NCI-H1417 treated with DMSO at 0.1 percent for 48 hours (cell line): ENCODE data around the gene SPDYE18.
"Not testable (repeated sequence)": the region's sequence is repeated elsewhere in the genome, so short reads cannot be mapped to it uniquely, and the experiment has no call there.

ENCODE experiments used
- DNase-seq: peaks from one replicate; lab custom pipeline; 2025; lab: John Stamatoyannopoulos, UW

Gene SPDYE18, protein sequence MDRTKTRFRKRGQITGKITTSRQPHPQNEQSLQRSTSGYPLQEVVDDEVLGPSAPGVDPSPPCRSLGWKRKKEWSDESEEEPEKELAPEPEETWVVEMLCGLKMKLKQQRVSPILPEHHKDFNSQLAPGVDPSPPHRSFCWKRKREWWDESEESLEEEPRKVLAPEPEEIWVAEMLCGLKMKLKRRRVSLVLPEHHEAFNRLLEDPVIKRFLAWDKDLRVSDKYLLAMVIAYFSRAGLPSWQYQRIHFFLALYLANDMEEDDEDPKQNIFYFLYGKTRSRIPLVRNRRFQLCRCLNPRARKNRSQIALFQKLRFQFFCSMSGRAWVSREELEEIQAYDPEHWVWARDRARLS

DNA sequence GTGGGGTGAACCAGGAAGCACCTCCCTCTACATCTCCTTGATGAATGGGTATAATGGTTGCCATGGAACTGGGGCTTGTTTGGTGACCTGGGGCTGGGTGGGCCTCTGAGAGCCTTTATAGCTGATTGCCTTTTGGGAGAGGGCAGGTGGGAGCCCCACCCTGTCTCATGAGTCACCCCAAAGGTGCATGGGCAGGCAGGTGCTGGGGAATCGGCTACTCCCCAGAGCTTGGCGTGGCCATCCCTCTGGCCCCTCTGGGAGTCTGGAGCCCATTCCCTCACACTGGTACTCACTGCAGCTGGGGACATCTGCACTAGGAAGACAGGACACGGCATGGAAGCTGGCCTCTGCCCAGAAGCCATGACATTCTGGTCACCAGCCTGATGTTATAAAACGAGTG is at the start of gene SPDYE18:
TSS of gene SPDYE18 (minus strand) at position 2 of the 400 bp plus-strand sequence. CDS start 2,046 bp downstream, outside the sequence.
- DNase-seq: not testable (repeated sequence)

DNA sequence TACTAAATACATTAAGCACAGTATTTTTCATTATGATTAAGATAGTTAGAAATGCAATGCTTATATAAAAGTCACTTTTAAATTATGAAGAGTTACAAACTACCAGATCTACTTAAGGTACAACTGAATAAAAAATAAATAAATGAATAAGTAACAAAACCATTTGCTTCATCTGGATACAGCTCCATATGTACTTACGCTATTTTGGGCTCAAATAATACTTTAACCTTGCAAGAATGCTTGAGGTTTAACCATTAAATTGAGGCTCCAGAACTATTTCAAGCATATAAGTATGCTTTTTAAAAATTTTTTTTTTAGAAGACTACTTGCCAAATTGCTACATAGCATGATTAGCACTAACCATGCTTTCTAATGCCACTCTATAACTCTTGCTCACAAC is 46.0 kb upstream of the SPDYE18 start:
- not testable (repeated sequence) for DNase-seq

DNA sequence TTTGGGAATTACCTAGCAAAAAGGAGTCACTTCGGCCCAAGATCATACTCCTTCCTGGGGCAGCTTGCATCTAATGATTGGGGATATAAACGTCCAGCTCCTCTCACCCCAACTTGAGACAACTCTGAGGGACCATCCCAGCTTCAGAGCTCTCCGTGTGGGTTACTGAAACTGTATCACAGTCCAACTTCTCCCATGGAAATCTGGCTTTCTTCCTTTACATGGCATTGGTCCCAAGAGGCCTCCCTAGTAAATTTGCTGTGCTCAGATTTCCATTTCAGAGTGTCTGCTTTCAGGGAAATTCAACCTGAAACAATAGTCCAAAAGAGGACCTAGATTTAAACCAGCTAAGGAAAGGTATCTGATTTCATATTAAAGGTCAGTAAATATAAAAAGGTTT is 45.3 kb upstream of the SPDYE18 start:
- not testable (repeated sequence) for DNase-seq

DNA sequence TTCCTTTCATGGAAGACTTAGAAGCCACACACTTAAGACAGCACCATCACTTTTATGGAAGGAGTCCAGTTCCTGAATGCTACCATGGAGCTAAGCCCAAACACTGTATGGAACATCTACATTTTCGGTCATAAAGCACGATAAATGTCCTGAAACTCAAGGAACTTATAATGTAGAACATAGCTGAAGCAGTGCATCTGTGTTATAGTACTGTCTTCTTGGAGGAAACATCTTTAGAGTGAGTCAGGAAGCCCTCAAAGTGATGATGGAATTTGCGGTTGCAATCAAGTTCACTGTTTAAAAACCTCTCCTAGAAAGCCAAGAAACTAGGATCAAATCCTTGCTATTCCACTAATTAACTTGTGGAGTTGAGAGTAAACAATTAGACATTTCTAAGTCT is 43.5 kb upstream of the SPDYE18 start:
- DNase-seq: not testable (repeated sequence)

DNA sequence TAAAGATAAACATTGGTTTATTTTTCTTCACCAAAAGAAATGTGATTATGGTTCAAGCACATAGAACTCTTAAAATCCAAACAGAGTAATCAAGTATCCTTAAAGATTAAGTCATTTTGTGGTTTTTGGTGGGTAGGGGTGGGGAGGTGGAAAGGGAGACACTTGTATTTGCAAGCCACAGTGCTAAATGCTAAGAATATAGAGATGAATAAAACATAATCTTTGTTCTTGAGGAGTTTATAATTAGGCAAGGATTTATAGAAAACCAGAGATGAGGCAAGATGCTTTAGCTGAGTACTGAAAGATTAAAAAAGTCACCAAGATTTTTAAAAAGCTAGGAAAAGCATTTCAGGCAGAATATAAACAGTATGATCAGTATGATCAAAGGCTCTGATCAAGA is 40.3 kb upstream of the SPDYE18 start:
- not testable (repeated sequence) for DNase-seq

DNA sequence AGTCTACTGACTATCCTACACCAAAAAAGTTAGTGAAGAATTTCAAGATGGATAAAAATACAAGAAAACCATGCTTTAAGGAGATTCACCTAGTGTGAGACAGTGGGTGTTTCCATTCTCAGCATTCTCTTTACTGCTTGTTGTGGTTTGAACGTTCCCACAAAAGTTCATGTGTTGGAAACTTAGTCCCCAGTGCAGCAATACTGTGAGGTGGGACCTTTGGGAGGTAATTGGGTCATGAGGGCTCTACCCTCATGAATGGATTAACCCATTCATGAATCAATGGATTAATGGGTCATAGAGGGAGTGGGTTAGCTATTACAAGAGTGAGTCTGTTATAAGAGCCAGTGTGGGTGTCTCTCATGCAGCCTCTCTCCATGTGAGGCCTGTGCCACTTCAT is 38.8 kb upstream of the SPDYE18 start:
- not testable (repeated sequence) for DNase-seq

DNA sequence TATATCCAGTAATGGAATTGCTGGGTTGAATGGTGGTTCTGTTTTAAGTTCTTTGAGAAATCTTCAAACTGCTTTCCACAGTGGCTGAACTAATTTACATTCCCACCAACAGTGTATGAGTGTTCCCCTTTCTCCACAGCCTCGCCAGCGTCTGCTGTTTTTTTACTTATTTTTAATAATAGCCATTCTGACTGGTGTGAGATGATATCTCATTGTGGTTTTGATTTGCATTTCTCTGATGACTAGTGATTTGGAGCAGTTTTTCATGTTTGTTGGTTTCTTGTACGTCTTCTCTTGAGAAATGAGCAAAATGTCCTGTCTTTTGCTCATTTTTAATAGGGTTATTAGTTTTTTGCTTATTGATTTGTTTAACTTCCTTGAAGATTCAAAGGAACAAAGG is 38.1 kb upstream of the SPDYE18 start:
- not testable (repeated sequence) for DNase-seq

DNA sequence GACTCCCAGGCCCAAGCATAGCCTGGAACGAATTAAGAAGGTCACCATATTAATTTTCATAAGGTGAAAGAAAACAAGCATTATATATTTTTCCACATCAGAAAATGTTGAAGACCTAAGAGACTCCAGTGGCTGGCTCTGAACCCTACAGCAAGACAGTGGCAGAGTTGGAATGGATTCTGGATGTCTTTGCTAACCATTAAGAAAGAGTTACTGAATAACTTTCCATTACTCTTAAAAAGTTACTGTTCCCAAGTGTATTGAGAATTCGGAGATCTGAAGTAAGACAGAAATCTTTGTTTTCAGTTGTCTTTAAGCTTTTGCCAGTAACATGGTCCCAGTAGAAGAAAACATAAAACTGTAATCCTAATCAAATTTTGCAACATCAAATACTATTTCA is 29.9 kb upstream of the SPDYE18 start:
- not testable (repeated sequence) for DNase-seq

DNA sequence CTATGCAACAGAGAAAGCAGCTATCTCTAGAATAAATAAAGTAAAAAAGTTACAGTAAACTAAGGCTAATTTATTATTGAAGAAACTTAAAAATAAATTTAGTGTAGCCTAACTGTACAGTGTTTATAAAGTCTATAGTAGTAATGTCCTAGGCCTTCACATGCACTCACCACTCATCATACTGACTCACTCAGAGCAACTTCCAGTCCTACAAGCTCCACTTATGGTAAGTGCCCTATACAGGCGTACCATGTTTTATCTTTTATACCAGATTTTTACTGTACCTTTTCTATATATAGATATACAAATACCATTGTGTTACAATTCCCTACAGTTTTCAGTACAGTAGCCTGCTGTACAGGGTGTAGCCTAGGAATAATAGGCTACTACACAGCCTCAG is 19.8 kb upstream of the SPDYE18 start:
- DNase-seq: not testable (repeated sequence)

DNA sequence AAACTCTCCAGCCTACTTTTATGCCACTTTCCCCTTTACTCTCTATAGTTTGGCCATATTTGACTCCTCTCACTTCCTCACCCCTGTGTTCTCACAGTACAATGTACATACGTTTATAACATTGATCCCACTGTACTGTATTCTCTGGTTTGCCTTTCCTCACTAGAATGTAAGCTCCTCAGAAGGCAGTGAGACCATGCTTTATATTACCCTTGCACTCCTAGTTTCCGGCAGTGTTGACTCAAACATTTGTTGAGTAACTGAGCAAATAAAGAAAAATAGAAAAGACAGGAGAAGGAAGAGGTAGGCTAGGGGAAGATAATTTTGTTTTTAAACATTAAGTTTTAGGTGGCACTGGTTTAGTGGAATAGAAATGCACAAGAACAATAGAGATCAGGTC is 17.9 kb upstream of the SPDYE18 start:
- DNase-seq: not testable (repeated sequence)

DNA sequence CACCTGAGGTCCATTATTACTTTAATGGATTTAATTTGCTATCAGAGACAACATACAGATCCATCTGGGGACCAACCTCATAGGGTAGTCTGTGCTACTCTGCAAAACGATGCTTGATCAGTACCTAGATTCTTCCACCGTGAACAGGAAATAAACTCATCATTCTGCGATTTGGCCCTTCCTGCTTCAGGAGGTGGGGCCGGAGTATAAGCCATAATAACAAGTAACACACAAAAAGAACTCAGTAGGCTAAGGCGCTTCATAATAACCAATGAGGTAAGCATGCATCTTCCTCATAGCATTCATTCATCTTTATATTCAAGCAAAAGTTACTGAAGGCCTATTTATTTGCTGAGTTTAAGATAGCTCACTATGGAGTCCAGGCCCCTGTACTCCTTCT is 17.3 kb upstream of the SPDYE18 start:
- DNase-seq: not testable (repeated sequence)

DNA sequence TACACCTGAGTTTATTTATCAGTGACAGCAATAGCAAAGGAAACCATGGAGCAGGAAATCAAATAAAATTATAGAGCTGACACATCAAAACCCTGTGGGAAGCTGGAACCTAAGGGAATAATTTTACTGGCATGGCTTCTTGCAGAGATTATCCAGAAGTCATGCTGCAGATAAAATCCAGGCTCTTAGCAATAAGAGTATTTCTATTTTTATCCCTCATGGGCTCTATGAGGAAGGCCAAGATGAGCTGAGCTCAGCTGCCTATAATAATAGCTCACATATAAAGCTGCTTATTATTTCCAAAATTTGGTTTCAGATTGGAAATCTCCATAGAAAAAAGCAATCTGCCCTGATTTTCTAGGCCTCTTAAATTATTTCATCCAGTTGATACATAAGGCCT is 16.8 kb upstream of the SPDYE18 start:
- not testable (repeated sequence) for DNase-seq

DNA sequence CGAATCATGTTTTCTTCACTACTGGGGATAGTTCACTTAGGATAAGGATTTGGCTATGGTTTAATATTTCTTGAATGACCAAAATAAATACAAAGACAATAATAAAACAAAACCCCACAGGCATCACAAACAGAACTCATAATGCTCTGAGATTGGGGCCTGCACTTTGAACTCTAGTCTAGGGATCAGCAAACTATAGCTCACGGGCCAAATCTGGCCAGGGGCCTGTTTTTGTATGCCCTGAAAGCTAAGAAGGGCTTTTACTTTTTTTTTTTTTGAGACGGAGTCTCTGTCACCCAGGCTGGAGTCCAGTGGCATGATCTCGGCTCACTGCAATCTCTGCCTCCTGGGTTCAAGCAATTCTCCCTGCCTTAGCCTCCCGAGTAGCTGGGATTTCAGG is 14.7 kb upstream of the SPDYE18 start:
- not testable (repeated sequence) for DNase-seq

DNA sequence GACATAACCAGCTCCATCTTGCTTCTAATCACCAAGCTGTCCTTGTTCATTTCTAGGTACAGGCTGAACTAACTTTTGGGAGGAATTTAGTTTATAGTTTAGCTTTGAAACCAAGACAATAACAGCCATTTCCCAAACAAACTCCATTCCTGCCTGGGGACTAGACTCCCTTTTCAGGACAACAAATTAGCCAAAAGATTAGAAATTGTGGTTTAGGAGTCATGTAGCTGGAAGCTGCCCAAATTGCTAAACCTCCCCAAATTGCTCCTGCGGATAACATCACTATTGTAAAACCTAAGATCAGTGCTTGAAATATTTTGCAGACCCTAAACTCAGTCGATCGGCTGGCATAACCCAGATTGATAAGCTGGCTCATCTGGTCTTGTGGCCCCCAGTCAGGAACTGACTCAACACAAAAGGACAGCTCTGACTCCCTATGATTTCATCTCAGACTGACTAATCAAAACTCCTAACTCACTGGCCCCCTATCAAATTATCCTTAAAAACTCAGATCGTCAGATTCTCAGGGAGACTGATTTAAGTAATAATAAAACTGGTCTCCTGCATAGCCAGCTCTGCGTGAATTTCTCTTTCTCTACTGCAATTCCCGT is 12.5 kb upstream of the SPDYE18 start:
- DNase-seq: not testable (repeated sequence)

DNA sequence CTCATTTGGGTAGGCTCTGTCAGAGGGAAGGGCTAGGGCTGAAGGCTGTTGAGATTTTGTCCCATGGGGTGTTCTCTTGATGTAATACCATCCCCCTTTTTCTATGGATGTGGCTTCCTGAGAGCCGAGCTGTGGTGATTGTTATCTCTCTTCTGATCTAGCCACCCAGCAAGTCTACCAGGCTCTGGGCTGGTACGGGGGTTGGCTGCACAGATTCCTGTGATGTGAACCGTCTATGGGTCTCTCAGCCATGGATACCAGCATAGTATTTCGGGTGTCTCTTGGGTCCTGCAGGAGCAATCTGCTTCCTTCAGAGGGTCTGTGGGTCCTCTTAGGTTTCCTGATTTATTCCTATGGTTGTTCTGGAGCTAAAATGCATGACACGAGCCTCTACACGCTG is 8.8 kb upstream of the SPDYE18 start:
- not testable (repeated sequence) for DNase-seq

DNA sequence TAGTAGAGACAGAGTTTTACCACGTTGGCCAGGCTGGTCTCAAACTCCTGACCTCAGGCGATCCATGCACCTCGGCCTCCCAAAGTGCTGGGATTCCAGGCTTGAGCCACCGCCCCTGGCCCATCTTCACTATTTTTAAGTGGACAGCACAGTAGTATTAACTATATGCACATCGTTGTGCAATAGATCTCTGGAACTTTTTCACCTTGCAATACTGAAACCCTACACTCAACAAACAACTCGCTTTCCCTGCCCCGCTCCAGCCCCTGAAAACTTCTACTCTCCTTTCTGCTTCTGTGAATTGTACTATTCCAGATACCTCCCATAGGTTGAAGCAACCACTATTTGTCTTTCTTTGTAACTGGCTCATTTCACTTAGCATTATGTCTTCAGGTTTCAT is 3.5 kb upstream of the SPDYE18 start:
- DNase-seq: not testable (repeated sequence)

DNA sequence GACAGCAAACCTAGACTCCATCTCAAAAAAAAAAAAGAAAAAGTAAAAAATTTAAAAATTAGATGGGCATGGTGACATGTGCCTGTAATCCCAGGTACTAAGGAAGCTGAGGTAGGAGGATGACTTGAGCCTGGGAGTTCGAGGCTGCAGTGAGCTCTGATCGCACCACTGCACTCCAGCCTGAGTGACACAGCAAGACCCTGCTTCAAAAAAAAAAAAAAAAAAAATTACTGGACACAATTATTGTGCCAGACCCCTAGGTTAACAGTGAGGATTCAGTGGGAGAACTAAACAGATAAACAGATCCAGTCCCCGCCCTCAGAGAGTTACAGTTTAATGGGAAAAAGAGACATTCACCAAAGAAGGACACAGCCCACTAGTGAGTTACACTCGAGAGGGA is 1.4 kb upstream of the SPDYE18 start:
- not testable (repeated sequence) for DNase-seq

DNA sequence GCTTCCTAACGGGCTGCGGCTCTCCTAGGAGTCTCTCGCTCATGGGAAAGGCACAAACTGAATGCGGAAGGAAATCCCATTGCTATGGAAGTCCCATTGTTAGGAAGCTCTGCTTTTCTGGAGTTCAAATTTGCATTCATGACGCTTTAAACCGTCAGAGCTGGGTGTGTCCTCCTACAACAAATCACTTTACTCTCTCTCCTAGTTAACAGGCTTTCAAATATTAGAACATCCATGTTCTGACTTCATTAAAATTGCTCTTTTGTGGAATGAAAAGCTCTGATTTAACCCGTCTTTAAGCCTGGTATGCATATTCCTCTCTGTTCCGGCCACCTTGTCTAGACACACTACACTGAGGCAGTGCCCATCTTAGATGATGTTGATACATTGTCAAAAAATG is 30.1 kb downstream of the SPDYE18 start, which contains the start of gene SPDYE17:
TSS of gene SPDYE17 (minus strand) at position 101 of the 400 bp plus-strand sequence. CDS start 1,791 bp downstream, outside the sequence.
- not testable (repeated sequence) for DNase-seq

DNA sequence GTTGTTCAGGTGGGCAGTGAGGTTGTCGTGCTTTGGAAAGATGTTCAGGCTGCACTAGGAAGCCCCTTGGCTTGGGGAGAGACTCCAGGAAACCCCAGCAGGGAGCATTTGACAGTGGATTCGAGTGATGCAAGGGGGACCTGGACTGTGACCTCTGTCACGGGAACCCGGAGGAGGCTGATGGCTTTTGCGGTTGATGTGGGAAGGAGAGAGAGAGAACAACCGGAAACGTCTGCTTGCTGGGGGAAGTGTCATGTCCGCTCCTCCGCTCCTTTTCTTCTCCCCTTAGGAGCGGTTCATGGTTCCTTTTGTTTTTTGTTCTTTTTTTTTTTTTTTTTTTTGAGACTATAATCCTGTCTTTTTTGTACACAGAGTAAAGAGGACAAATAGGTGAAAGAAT is 36.0 kb downstream of the SPDYE18 start:
- DNase-seq: not testable (repeated sequence)

DNA sequence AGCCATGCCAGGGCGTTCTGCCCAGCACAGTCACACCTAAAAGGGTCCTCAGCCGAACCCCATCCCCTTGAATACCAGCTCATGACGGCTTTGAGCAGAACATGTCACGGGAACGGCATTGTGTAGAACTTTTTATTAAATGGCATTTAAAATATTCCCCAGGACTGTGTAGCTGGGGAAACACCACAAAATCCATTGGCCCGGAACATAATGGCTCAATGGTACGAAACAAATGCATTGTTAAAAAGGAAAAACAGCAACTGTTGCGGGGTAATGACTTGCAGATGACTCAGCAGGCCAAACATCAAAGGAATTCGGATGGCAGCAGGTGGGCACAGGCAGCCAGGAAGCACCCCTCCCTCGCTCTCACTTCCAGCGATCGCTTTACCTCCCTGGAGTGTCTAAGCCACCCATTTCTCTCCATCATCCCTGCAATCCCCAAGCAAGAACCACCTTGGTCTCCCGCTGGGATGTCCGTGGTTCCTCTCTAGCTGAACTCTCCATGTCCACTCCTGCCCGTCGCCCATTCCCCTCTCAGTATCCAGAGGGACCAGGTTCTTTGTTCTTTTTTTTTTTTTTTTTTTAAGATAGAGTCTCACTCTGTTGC is 52.2 kb downstream of the SPDYE18 start:
- not testable (repeated sequence) for DNase-seq

DNA sequence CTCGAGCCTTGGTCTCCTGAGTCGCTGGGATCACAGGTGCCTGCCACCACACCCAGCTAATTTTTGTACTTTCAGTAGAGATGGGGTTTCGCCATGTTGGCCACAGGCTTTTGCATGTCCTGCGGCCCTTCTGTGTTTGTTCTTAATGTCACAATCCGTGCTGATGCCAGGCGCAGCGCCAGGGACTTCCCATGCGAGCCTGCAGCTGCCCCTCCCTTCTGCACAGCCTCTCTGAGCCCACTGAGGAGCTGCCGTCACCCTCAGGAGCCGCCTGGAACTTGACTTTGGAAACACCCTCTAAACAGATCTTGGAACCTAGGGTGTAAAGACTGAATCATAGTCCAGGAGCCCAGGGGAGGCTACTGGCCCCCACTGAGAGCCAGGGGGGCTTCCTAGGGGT is 54.4 kb downstream of the SPDYE18 start:
- not testable (repeated sequence) for DNase-seq
